ENCODE measurements around the gene KIAA0232.

DNA sequence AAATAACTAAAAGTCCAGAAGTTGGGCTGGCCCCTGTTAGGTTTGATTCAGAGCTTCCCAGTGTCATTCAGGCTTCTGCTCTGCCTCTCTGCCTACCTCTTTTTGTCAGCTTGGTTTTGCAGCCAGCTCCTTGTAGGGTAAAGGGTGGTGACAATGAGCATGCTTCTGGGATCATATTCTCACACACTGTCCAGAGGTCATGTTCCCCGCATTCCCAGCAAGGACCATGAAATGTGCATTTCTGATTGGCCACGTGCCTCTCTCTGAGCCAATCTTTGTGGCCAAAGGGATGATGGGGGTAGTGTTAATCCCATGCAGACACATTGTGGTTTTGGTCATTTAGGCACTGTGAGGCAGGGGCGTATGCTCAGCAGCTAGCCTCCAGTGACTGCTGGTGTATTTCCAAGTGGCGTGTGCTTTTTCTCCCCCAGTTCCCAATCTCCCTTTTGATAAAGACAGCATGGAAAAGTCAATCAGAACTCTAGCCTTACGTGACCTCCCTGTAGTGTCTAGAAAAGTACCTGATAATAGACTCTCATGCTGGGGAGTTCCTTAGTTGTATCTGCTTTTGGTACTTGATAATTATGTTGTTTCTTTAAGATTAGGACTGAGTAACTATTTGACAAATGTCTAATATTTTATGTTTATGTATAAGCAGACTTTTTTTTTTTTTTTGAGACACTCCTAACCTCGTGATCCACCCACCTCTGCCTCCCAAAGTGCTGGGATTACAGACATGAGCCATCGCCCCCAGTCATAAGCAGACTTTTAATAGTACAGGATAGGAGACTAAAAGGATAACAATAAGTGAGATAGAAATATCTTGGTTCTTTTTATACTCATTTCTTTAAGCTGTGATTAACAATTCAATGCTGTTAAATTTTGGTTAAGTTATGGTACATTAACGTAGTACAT is 57.8 kb downstream of the KIAA0232 start:
- TF ChIP-seq, protein P1, sequence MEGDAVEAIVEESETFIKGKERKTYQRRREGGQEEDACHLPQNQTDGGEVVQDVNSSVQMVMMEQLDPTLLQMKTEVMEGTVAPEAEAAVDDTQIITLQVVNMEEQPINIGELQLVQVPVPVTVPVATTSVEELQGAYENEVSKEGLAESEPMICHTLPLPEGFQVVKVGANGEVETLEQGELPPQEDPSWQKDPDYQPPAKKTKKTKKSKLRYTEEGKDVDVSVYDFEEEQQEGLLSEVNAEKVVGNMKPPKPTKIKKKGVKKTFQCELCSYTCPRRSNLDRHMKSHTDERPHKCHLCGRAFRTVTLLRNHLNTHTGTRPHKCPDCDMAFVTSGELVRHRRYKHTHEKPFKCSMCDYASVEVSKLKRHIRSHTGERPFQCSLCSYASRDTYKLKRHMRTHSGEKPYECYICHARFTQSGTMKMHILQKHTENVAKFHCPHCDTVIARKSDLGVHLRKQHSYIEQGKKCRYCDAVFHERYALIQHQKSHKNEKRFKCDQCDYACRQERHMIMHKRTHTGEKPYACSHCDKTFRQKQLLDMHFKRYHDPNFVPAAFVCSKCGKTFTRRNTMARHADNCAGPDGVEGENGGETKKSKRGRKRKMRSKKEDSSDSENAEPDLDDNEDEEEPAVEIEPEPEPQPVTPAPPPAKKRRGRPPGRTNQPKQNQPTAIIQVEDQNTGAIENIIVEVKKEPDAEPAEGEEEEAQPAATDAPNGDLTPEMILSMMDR (IDR thresholded peaks at IDR 0.05), result no peak
- TF ChIP-seq POLR2AphosphoS5 (IDR thresholded peaks at IDR 0.05), result no peak
- no peak for TF ChIP-seq EP300 (IDR thresholded peaks at IDR 0.05)
- TF ChIP-seq POLR2A (IDR thresholded peaks at IDR 0.05; ENCODE audit: low read depth), result no peak

Data from esophagus muscularis mucosa (tissue), 4 donors.